SK-N-SH (cell line): Measurements from ENCODE around the gene ZC3H13.

Experiments
- FOXJ3 ChIP-seq: sonication (generic); formaldehyde crosslinking; IDR thresholded peaks from 2 replicates; pipeline ENCODE4 v1.5.1; 2020; ENCODE audit warnings: mild to moderate bottlenecking, missing genetic modification reagents
- NFIC ChIP-seq: IDR thresholded peaks from 2 replicates; pipeline ENCODE4 v1.4.0; 2012; ENCODE audit warnings: borderline replicate concordance
- POLR2AphosphoS5 ChIP-seq: IDR thresholded peaks from 2 replicates; pipeline ENCODE4 v1.6.1; 2012; ENCODE audit warnings: low read depth, low read length
- RXRA ChIP-seq: IDR thresholded peaks from 2 replicates; pipeline ENCODE4 v1.4.0; 2012; ENCODE audit warnings: low read depth, mild to moderate bottlenecking, borderline replicate concordance
- TF ChIP-seq, protein P1 (sequence below): fragments of 200-600 bp; sonication (generic); IDR thresholded peaks from 2 replicates; pipeline ENCODE4 v1.6.1; 2017; ENCODE audit warnings: antibody characterized with exemption, mild to moderate bottlenecking, moderate library complexity

- TF ChIP-seq RXRA (no peak), POLR2AphosphoS5 (no peak), FOXJ3 (CRISPR knock-in tag) (no peak), NFIC (no peak)
- TF ChIP-seq, protein P1, sequence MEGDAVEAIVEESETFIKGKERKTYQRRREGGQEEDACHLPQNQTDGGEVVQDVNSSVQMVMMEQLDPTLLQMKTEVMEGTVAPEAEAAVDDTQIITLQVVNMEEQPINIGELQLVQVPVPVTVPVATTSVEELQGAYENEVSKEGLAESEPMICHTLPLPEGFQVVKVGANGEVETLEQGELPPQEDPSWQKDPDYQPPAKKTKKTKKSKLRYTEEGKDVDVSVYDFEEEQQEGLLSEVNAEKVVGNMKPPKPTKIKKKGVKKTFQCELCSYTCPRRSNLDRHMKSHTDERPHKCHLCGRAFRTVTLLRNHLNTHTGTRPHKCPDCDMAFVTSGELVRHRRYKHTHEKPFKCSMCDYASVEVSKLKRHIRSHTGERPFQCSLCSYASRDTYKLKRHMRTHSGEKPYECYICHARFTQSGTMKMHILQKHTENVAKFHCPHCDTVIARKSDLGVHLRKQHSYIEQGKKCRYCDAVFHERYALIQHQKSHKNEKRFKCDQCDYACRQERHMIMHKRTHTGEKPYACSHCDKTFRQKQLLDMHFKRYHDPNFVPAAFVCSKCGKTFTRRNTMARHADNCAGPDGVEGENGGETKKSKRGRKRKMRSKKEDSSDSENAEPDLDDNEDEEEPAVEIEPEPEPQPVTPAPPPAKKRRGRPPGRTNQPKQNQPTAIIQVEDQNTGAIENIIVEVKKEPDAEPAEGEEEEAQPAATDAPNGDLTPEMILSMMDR = no peak
Measured at GRCh38 chr13:46063292-46063691, 10.7 kb upstream of the ZC3H13 start.
